Activated CD8-positive, alpha-beta memory T cell treated with anti-CD3 and anti-CD28 coated beads for 24 hours (primary cell): Measurements from ENCODE around the gene TIAL1.

ENCODE experiments used
- DNase-seq: peaks from one replicate; pipeline ENCODE4 v3.0.0-alpha.2; 2020

The TIAL1 gene

DNA sequence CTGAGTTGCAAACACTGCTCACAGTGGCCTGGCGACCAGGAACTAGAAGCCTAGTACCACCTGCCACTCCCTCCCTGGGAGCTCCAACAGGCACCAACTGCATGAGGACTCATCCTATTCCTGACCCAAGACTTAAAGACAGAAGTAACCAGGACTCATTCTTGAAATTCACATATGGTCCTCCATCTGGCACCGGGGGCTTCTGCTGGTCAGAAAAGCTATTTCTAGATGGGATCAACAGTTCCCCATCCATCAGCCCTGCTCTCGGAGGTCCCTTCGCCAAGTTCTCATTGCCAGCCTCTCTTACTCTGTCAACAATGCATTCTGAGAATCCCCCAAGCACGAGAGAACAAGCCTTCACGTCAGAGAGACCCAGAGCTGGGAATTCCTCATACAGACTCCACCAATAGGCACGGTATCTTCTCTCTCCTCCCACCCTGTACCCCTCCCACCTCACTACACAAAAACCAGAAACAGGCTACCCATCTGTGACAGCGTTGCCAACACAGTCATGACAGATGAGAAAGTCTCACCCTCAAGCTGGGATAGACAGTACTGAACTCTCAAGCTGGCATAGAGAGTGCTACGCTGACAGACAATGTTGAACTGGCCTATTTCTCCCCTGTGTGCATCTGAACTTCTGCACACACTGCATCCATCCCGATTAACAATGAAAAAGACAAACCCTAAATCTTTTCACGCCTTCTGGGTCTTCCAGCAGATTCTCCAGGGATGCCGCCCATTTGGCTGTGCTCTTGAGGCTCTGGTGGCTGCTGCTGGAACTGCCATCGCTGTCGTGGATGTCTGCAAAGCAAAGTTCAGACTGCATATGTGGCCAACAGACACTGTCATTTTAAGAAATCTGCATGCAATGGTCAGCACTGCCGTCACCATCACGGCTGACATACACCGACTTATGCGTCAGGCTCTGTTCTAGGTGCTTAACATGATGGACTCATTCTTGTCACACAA is 69.9 kb downstream of the TIAL1 start:
- no peak for DNase-seq

DNA sequence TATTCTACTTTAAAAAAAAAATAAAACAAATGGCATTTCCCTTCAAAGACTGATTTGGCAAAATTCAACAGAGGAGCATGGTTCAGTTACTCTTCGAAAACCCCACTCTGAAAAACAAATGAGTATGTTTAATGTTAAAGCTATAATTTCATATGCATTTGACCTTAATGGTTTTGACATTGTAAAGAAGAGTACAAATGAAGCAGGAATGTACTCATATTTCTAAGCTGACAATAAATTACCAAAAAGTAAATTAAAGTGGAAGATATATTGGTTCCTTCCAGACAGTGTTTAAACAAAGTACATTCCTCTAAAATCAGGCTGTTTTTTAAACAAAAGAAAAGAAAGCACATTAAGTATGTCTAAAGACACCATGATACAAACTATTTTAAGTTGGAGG is 70.6 kb downstream of the TIAL1 start:
- no peak for DNase-seq

DNA sequence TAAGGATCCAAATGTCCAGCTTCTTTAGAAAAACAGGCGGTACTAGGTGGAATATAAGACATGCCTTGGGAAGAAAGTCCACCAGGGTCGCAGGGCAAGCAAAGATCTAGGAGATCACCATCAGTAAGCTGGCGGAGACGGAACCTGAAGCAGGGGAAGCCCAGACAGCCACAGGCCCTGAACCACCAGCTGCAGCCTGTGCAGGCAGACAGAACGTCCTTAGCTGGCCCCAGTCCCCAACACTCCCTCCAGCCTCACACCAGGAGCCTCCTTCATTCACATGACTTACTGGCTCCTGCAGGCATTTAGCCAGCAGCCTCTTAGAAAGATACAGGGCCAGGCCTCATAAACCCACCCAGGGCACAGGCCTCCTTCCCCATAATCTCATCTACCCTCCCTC is 71.6 kb downstream of the TIAL1 start:
- DNase-seq: no peak

DNA sequence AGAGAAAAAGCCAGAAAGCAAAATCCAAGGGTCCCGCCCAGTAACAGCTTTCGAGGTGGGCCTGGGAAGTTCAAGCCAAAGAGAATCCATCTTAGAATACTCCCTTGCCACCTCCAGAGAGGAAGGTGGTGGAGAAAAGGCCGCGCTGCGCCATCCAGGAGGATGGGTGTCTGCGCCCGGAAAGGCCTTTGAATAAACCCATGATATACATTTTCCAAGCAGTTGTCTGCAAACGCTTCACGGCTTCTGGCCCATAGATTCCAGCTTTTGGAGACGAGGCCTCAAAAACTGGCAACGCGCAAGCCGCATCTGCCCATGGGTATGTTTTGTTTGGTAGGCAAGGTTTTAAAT is 72.1 kb downstream of the TIAL1 start:
- DNase-seq: no peak

DNA sequence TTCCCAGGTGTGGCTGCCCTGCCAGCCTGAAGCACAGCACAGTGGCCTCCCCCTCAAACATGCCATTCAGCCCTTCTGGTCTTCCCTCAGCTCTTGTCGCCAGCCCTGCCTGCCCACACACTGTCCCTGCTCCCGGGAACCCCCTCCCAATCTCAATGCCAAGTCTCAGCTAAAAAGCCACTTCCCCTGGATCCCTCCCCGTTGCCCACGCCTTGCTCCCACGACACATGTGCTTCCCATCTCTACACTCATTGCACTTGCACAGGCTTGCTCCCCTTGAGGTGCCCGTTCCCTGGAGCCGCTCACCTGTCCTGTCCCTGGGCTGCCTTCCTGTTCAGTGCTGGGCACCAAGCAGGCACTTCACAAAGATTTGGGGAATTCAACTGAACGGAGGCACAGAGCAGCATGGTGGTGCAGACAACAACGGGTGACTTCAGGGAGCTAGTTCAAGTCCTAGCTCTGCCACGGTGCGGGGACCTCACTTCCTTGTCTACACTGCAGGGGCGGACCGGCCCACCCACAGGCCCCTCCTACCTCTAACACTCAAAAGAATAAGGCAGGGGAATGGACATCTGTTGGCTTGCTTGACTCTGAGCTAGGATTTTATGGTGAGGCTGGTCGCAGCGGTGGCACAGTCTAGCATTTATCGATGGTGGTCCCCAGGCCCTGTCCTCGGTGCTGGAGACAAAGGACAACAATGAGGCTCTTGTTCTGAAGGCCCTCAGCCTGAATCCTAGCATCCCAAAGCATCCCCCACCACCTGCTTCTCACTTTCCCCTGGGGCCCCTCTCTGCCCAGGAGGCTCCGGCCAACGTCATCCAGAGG is 72.7 kb downstream of the TIAL1 start:
- DNase-seq: no peak
